Measurements from ENCODE around the gene WNT5A.

The WNT5A gene

GRCh38 chr3:55480911-55481743, 6.0 kb downstream of the WNT5A start:
- Mint-ChIP-seq H3K27me3 (peaks cover 63% of the 10 kb centered on the region), H3K36me3 (ENCODE audit: low read depth) (no peaks in the 10 kb centered on the region), H3K27ac (no peak overlapping the region), H3K4me1 (peaks cover 8% of the 10 kb centered on the region), H3K9me3 (no peaks in the 10 kb centered on the region), H3K4me3 (no peak overlapping the region)
- DNase-seq (no peak), ATAC-seq (no peak)

GRCh38 chr3:55477306-55478303, 9.5 kb downstream of the WNT5A start:
- Mint-ChIP-seq H3K27ac (no peak overlapping the region), H3K27me3 (peaks cover 37% of the 10 kb centered on the region), H3K4me1 (no peaks in the 10 kb centered on the region), H3K4me3 (no peak overlapping the region), H3K36me3 (ENCODE audit: low read depth) (no peaks in the 10 kb centered on the region), H3K9me3 (no peaks in the 10 kb centered on the region)
- ATAC-seq (no peak), DNase-seq (no peak)

GRCh38 chr3:55476515-55476914, 10.6 kb downstream of the WNT5A start:
- no peak for ATAC-seq
- H3K27ac Mint-ChIP-seq = no peak overlapping the region
- H3K4me3 Mint-ChIP-seq = no peak overlapping the region
- peaks cover 30% of the 10 kb centered on the region for H3K27me3 Mint-ChIP-seq
- no peaks in the 10 kb centered on the region for H3K4me1 Mint-ChIP-seq
- no peaks in the 10 kb centered on the region for H3K9me3 Mint-ChIP-seq
- no peaks in the 10 kb centered on the region for H3K36me3 Mint-ChIP-seq (ENCODE audit: low read depth)
- no peak for DNase-seq

- DNase-seq (no peak), ATAC-seq (no peak)
- no peak overlapping the region for H3K27ac Mint-ChIP-seq
- no peaks in the 10 kb centered on the region for H3K36me3 Mint-ChIP-seq (ENCODE audit: low read depth)
- H3K9me3 Mint-ChIP-seq = no peaks in the 10 kb centered on the region
- H3K27me3 Mint-ChIP-seq = peaks cover 12% of the 10 kb centered on the region
- H3K4me1 Mint-ChIP-seq = no peaks in the 10 kb centered on the region
- no peak overlapping the region for H3K4me3 Mint-ChIP-seq
Observed at GRCh38 chr3:55474213-55474632, 12.9 kb downstream of the WNT5A start.

DNA sequence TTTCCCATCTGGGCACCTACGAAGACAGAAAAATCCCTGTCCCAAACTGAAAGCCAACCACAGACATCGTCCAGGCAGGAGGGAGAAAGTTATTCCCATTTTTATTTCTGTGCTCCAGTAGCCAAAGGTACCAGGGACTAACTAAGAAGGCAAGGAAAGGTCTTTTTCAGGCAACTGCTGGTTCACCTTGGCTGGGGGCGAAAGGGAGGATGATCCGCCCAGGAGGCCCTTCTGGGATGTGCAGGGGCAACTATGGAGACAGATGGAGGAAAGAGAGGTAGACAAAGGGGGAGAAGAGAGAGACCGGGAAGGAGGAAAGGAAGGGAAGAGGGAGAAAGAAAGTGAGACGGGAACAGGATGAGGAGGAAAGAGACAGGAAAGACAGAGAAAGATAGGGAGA, 13.3 kb downstream of the WNT5A start:
- DNase-seq (no peak), ATAC-seq (no peak)
- Mint-ChIP-seq H3K4me3 (no peak overlapping the region), H3K27me3 (peaks cover 12% of the 10 kb centered on the region), H3K27ac (no peak overlapping the region), H3K4me1 (no peaks in the 10 kb centered on the region), H3K9me3 (no peaks in the 10 kb centered on the region), H3K36me3 (ENCODE audit: low read depth) (no peaks in the 10 kb centered on the region)

DNA sequence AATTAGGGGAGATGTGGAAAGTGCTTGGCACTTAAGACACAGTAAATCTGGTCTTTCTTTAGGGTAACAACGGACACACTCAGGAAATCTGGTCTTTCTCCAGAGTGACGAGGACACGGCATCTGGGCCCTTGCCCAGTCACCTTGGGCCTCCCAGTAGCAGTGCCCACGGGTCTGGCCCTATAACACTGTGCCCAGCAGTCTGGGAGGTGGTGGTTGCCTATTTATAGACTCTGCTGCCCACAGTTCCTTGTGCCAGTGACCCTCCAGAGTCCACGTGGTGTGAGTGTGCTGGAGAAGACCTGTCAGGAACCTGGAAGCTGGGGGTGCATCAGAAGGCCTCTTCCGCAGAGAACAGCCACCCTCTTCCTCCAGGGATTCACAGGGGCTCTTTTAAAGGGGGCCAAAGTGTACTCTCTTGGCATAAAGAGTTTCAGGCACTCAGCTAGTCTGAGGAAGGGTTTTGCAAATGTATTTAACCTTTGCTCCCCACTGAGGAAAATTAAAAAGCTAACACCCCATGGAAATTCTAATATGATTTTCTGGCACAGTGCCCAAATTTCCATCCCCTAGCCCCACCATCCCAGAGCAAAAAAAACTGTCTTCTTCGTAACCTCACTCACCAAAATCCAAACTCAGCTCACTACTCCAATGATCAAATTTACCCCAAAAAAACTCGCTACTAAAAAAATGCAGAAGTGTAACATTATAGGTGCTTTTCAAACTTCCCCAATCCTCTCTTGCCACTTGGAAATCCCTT, 15.4 kb downstream of the WNT5A start:
- no peaks in the 10 kb centered on the region for H3K4me1 Mint-ChIP-seq
- DNase-seq (no peak), ATAC-seq (no peak)
- H3K4me3 Mint-ChIP-seq = no peak overlapping the region
- H3K36me3 Mint-ChIP-seq (ENCODE audit: low read depth) = no peaks in the 10 kb centered on the region
- no peaks in the 10 kb centered on the region for H3K9me3 Mint-ChIP-seq
- H3K27ac Mint-ChIP-seq = no peak overlapping the region
- peaks cover 7% of the 10 kb centered on the region for H3K27me3 Mint-ChIP-seq

GRCh38 chr3:55471084-55471483, 16.0 kb downstream of the WNT5A start:
- no peak overlapping the region for H3K4me3 Mint-ChIP-seq
- H3K27ac Mint-ChIP-seq = no peak overlapping the region
- no peaks in the 10 kb centered on the region for H3K9me3 Mint-ChIP-seq
- no peaks in the 10 kb centered on the region for H3K36me3 Mint-ChIP-seq (ENCODE audit: low read depth)
- DNase-seq (no peak), ATAC-seq (no peak)
- H3K27me3 Mint-ChIP-seq = peaks cover 7% of the 10 kb centered on the region
- H3K4me1 Mint-ChIP-seq = no peaks in the 10 kb centered on the region

DNA sequence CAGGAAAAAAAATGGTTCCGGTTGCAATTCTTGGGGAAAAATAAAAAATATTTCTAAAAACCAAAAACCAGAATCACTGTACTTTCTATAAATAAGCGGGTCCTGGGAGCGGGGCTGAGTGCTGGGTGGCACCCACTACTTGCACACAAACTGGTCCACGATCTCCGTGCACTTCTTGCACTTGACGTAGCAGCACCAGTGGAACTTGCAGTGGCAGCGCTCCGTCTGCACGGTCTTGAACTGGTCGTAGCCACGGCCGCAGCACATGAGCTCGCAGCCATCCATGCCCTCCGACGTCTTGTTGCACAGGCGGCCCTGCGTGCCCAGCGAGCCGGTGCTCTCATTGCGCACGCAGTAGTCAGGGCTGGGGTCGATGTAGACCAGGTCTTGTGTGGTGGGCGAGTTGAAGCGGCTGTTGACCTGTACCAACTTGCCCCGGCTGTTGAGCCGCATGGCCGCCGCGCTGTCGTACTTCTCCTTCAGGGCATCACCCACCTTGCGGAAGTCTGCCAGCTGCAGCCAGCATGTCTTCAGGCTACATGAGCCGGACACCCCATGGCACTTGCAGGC, 17.1 kb downstream of the WNT5A start:
- DNase-seq = no peak
- no peaks in the 10 kb centered on the region for H3K9me3 Mint-ChIP-seq
- no peak overlapping the region for H3K4me3 Mint-ChIP-seq
- no peak for ATAC-seq
- H3K36me3 Mint-ChIP-seq (ENCODE audit: low read depth) = no peaks in the 10 kb centered on the region
- peaks cover 7% of the 10 kb centered on the region for H3K27me3 Mint-ChIP-seq
- no peak overlapping the region for H3K27ac Mint-ChIP-seq
- H3K4me1 Mint-ChIP-seq = no peaks in the 10 kb centered on the region

DNA sequence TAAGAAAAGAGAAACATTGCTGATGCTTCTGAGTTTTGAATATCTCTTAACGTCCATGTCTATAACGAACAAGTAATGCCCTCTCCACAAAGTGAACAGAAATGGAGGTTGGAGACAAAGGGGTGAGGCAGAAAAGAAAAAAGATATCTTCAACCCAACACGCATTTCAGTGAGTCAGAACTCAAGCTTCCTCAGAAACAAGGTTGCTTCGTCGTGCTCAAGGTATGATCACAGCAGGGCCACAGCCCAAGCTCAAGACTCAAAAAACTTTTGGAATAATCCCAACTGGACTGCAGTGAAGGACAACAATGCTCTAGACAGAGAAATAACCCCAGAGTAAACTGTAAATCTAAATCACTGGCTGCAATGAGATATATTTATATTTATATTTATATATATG, 18.9 kb downstream of the WNT5A start:
- H3K9me3 Mint-ChIP-seq = no peaks in the 10 kb centered on the region
- H3K4me3 Mint-ChIP-seq = no peak overlapping the region
- H3K4me1 Mint-ChIP-seq = no peaks in the 10 kb centered on the region
- no peak for ATAC-seq
- peaks cover 4% of the 10 kb centered on the region for H3K27me3 Mint-ChIP-seq
- no peak for DNase-seq
- no peaks in the 10 kb centered on the region for H3K36me3 Mint-ChIP-seq (ENCODE audit: low read depth)
- no peak overlapping the region for H3K27ac Mint-ChIP-seq

DNA sequence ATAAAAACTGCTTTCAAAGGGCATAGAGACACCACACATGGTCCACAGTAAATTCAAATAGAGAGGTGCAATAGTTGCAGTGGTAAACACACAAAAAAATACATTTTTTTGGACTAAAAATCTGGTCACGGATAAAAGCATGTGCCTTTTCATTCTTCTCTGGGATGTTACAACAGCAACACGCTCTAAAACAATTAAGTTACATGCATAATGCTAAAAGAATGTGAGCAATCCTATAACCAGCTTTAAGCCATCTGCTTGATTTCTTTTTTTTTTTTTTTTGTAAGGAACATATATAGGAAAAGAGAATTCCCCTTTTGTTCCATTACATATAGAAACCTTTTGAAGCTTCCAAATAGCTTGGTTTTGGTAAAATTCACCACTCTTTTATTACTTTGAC, 20.0 kb downstream of the WNT5A start:
- Mint-ChIP-seq H3K36me3 (ENCODE audit: low read depth) (no peaks in the 10 kb centered on the region), H3K27ac (no peak overlapping the region), H3K27me3 (peaks cover 1% of the 10 kb centered on the region), H3K4me1 (no peaks in the 10 kb centered on the region), H3K4me3 (no peak overlapping the region), H3K9me3 (peaks cover 3% of the 10 kb centered on the region)
- DNase-seq = no peak
- no peak for ATAC-seq

- peaks cover 1% of the 10 kb centered on the region for H3K27me3 Mint-ChIP-seq
- H3K4me1 Mint-ChIP-seq = no peaks in the 10 kb centered on the region
- no peaks in the 10 kb centered on the region for H3K36me3 Mint-ChIP-seq (ENCODE audit: low read depth)
- DNase-seq (no peak), ATAC-seq (no peak)
- H3K9me3 Mint-ChIP-seq = peaks cover 3% of the 10 kb centered on the region
- H3K27ac Mint-ChIP-seq = no peak overlapping the region
- no peak overlapping the region for H3K4me3 Mint-ChIP-seq
Observed at GRCh38 chr3:55466526-55466925, 20.6 kb downstream of the WNT5A start.

DNA sequence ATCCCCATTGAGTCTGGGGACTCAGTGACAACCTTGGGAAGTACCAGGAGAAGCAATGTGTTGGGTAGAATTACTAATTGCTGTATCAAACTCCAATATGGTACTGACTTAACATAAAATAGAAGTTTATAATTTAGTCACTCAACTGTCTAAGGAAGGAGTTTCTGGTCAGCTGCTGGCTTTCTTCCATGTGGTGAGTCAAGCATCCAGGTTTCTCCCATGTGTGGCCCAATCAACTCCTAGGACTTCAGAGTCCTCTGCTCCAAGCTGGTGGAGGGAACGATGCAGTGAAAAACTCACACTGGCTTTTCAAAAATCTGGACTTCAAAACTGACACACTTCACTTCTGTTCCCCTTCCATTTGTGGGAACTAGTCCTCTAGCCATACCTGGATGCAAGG, 25.2 kb downstream of the WNT5A start:
- no peak overlapping the region for H3K4me3 Mint-ChIP-seq
- peaks cover 3% of the 10 kb centered on the region for H3K9me3 Mint-ChIP-seq
- H3K27ac Mint-ChIP-seq = no peak overlapping the region
- ATAC-seq (no peak), DNase-seq (no peak)
- H3K4me1 Mint-ChIP-seq = no peaks in the 10 kb centered on the region
- H3K27me3 Mint-ChIP-seq = no peaks in the 10 kb centered on the region
- no peaks in the 10 kb centered on the region for H3K36me3 Mint-ChIP-seq (ENCODE audit: low read depth)

GRCh38 chr3:55459838-55460237, 27.3 kb downstream of the WNT5A start:
- Mint-ChIP-seq H3K36me3 (ENCODE audit: low read depth) (no peaks in the 10 kb centered on the region), H3K4me3 (no peak overlapping the region), H3K4me1 (no peaks in the 10 kb centered on the region), H3K27me3 (no peaks in the 10 kb centered on the region), H3K27ac (no peak overlapping the region), H3K9me3 (peaks cover 3% of the 10 kb centered on the region)
- ATAC-seq (no peak), DNase-seq (no peak)

DNA sequence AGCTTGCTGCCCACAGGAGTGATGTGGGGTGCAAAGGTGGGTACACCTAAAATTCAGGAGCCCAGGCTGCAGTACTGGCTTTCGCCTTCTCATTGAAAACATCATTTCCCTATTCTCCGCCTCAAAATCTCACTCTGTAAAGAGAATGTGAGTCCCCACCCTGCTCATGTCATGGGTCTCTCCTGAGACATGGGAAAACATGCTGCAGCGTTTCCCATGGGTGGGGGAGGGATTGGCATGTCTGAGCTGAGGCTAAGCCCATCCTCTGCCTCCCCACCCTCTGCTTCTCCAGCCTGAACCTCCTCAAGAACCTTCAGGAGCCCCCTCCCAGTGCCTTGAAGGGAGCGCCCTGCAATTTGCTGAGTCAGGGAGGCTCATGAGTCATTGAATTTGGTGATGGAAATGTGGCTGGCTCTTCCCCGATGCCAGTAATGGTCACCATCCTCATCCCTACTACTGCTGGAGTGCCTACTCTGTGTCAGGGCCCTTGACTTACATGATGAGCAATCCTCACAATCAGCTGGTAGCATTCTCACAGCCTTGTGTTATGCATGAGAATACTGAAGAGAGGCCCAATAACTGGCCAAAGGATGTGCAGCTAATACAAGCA, 28.8 kb downstream of the WNT5A start:
- no peak for ATAC-seq
- Mint-ChIP-seq H3K36me3 (ENCODE audit: low read depth) (no peaks in the 10 kb centered on the region), H3K4me3 (no peak overlapping the region), H3K27me3 (peaks cover 2% of the 10 kb centered on the region), H3K4me1 (no peaks in the 10 kb centered on the region), H3K9me3 (peaks cover 8% of the 10 kb centered on the region), H3K27ac (no peak overlapping the region)
- no peak for DNase-seq
